ENCODE results near the gene MYLK2.

The MYLK2 gene

DNA sequence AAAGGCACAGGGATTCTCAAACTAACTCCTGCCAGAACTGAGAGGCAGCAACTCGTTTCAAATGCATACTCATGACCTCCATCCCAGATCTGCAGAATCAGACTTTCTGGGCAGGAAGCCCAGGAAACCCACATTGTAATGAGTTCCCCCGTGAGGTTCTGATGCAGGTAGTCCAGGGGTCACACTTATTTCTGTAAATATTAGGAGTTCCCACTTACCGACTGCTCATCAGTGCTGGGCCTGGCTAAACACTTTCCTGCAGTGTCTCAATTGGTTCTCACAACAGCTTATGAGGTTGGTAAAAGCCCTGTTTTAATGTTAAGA lies 39.6 kb downstream of the MYLK2 start:
- no peak for DNase-seq

DNA sequence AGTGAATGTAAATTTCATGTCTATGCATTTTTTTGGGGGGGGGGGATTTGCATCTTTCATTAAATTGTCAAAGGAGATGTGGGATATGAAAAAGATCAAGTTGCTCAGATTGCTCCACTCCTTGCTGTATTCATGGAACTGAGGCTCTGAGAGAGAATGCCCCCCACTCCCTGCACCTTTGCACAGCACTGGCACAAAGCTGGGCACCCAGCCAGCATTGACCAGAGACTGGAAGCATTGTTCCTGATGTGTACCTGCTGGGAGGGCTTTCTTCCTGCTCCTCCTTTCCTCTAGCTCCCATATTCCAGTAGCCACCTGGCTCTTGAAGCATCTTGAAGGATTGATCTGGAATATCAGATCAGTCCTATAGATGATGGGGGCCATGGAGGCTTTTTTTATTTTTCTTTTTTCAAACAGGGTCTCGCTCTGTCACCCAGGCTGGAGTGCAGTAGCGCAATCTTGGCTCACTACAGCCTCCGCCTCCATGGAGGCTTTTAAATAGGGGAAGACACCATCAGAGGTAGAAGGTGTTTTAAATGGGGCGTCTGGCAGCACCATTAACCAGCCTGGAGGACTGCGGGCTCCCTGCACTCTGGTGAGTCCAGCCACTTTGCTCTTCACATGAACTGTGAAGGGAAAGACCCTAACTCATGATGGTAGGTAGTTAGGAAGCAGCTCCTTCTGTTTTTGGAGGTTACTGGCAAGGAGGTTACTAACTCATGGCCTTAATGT lies 40.3 kb downstream of the MYLK2 start:
- DNase-seq, result no peak

DNA sequence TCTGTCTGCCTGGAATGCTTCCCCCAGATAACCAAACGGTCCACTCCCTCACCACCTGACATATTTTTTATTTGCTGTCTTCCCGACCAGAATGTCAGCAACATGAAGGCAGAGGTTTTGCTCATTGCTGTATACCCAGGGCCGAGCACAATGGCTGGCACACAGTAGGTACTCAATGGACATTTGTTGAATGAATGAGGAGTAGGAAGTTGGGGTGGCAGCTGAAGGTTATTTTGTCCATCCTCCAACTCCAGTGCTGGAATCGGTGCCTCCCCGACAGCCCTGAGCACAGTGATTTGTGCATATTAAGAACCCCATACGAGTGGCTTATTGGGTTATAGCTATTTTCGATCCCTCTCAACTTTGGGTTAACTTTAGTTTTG lies 40.8 kb downstream of the MYLK2 start:
- DNase-seq, result no peak

DNA sequence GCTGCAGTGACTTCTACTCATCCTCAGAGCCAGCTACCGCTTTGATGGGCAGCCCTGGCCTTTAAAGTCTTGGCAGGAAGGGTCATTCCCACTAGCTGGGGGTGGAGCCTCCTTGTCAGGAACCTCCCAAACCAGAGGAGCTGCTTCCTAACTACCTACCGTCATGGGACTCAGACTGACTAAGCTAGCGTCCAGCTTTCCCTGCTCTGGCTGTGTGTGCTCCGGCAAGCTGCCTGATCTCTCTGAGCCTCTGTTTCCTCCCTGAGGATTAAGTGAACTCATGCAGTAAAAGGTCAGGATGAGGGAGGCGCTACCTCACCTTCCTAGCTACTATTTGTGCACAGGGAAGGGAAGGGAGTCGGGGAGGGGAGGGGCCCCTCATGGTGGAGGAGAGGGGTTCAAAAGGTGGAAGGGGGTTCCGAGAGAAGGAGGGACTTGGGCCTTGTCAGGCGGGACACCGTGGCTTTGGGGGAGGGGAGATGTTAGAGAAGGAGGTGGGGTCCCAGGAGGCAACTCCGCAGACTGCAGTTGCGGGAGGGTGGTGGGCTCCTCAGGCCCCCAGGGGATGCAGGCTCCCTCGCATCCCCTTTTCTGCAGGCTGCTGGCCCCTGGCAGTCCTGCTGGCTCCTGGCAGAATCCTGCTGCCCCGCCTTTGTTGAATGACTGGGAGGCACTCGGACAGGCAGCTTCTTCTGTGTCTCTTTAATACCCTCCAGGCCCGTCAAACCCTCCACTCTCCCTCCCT lies 41.4 kb downstream of the MYLK2 start:
- no peak for DNase-seq

DNA sequence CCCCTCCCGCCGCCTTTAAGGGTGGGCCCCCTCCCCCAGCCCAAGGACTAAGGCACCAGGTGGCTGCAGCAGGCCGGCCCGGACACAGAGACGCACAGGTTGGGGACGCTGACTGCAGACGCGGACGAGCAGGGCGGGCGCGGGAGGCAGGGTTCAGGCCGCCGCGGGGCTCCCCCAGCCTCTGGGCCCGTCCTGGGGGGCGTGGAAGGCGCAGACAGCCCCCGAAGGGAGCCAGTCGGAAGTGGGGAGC lies 41.9 kb downstream of the MYLK2 start:
- no peak for DNase-seq

DNA sequence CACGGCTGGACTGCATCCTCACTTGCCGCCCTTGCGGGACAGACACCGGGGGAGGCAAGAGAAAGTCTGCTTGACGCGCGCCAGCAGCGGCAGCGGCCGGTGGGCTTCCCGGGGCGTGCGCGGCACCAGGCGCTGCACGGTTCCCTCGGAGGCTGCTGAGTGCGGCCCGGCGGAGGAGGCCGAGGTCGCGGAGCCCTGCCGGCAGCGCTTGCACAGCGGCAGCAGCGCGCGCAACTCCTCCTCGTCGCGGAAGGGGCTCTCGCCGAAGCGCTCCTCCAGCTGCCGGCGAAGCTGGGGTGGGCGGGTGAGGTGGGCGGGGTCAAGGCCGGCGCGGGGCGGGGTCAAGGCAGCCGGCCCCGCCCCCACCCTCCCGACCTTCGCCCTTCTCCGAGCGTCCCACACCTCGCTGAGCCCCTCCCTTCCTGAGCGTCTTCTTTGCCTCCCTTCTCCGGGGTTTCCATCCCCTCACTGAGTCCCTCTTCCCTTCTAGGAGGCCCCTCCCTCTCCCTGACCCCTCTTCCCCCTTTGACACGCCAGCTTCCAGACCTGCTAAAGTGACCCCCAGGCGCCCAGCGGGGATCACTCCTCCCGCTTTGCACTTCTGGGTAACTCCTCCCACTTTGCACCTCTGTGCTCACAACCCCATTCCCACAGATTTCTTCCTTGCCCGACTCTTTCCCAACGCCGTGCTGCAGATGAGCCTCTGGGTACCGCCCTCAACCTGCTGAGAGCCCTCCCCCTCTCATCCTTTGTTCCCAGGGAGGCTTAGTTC lies 42.4 kb downstream of the MYLK2 start:
- peak; percentile 61 for DNase-seq

DNA sequence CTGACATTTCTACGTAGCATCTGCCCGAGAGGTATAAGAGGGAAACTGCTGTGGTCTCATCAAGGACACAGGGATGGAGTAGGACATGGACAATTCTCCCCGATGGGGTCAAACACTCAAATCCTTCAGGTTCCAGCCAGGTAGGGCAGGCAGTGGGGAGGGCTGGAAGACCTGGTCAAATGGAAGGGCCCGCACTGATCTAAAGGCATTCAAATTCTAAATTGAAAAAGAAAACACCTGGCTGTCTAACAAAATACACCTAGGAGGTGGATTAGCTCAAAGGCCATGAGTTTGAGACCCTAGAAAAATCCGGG lies 43.0 kb downstream of the MYLK2 start:
- DNase-seq, result no peak

DNA sequence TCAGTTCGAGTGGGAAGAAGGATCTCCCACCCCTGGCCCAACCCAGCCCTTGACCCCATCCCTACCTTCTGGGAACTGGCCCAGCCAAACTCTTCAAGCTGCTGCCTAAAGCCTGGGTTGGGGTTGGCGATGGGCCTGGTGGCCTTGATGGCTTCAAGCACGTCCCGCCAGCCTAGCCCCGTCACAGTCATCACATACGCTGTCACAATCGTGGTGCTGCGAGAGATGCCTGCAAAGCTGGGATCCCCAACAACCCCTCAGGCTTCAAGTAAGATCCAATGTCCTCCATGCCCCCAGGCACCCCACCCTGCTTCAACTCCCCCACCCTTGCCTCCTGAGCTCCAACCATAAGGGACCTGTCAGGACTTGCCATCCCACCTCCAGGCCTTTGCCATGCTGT lies 43.4 kb downstream of the MYLK2 start:
- no peak for DNase-seq

DNA sequence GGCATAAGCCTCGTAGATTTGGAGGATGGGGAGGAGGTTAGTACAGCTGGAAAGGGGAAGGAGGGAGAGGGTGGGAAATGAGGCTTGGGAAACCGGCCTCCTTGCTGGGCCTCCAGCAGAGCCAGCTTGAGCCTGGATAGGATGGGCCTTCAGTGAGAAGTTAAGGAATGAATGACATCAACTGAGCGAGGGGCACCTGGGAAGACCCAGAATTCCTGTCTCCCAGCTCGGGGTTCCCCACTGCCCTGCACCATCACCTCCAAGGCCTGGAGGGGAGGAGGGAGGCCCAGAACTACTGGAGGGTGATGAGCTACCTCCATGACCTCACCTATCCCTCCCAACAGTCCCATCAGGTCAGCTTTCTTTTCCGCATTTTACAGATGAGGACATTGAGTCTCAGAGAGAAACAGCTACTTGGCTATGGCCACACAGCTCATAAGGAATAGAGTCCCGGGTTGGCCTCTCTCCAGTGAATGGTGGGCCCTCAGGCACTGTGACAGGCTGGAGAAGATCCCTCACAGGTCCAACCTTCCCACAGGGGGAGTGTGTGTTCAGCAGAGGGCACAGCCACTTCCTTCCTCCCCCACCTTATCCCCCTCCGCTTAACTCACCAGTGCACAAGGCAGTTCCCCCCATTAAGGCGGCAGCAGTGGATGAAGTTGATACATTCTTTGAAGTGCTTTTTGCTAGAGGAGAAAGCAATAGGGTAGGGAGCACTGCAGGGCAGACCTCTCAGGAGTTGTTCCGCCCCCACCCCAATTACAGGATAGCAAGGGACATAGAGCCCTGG lies 44.3 kb downstream of the MYLK2 start:
- DNase-seq, result no peak

DNA sequence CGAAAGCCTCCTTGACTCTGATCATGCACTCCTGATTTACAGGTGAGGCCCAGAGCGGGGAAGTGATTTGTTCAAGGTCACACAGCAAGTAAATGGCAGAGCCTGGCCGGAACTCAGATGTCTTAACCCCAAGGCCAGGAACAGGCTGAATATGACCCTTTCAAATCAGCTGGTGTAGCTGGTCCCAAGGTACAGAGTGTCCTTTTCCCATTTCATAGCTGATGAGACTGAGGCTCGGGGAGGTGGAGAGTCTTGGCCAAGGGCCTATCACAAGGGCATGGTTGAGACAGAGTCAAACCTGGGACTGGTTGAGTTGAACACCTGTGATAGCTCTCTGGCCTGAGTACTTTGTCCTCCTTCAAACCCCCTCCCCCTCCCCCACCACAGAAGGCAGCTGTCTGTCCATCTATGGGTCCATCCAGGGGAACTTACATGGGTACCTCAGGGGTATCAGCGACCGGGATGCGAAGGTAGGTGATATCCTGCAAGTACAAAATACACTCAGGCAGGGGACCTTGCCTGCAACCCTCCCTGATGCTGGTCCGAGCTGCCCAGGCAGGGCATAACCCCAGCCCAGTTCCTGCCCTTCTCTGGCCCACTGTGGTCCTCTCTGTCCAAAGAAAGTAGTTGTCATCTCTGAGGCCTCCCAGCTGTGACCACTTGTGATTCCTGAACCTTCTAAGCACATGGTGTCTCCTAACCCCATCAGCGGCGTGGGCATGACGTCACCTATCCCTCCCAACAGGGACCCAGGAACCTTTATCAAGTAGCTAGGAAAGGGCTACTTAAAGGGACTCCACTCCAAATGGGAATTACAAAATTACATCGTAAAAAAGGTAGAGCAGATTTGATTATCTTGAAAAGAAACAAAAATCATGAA lies 45.6 kb downstream of the MYLK2 start:
- DNase-seq, result no peak

DNA sequence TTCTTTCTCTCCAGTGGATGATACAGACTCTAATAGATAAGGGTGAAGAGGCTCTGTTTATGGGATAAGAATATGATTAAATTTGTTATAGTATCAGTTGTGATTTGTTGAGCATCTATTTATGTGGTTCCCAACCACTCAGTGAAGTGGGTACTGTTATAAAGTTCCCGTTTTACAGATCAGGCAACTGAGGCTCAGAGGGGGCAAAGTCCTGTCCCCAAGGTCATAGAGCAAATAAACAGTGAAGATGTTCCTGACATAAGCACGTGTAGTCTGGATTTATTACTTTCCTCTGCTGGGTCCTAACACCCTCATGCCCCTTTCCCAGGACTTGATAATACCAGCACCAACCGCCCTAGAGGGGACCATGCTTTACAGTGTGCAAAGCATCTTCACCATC lies 47.1 kb downstream of the MYLK2 start:
- no peak for DNase-seq

DNA sequence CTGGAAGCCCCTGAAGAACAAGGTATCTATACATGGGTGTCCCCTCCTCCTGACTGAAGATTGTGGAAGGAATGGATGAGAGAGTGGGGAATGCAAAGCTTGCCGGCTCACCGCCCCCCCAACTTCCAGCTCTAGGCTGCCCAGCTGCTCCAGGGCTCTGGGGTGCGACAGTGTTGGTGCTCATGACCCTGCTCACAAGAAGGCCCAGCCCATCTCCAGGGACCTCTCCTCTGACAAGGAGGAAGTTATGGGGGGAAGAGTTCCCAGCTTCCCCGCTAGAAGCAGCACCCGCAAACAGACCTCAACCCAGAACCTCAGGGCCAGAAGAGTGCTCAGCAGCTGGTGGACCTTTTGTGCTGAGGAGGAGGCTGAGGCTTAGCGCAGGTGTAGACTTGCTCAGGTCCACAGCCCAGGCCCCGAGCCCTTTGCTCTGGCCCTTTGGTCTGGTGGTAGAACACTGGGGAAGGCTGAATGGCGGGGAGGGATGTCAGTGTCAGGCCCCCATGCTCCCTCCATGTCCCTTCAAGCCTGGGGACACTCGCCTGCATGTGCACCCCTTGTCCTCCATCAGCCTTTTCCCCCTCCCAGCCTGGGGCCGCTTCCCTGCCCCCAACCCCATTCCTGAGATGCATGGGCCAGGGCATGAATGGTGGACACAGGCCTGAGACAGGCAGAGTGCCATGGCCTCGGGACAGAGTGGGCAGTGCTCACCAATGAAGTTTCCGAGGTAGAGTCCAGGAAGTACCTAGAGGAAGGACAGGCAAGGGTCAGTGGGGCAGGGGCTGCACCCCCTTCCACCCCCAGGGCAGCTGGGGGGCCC lies 49.9 kb downstream of the MYLK2 start:
- DNase-seq, result no peak

DNA sequence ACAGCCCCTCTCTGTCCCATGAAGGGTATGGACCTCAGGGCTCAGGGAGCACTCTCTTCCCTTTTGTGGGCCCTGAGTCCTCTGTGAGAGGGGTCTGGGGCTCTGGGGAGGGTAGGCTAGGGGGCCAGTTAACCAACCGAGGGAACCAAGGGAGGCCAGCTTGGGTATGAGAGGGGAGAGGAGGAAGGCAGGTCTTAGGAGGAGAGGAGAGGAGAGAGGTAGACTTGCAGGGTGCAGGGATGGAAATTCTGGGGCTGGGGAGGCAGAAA lies 50.5 kb downstream of the MYLK2 start:
- no peak for DNase-seq

DNA sequence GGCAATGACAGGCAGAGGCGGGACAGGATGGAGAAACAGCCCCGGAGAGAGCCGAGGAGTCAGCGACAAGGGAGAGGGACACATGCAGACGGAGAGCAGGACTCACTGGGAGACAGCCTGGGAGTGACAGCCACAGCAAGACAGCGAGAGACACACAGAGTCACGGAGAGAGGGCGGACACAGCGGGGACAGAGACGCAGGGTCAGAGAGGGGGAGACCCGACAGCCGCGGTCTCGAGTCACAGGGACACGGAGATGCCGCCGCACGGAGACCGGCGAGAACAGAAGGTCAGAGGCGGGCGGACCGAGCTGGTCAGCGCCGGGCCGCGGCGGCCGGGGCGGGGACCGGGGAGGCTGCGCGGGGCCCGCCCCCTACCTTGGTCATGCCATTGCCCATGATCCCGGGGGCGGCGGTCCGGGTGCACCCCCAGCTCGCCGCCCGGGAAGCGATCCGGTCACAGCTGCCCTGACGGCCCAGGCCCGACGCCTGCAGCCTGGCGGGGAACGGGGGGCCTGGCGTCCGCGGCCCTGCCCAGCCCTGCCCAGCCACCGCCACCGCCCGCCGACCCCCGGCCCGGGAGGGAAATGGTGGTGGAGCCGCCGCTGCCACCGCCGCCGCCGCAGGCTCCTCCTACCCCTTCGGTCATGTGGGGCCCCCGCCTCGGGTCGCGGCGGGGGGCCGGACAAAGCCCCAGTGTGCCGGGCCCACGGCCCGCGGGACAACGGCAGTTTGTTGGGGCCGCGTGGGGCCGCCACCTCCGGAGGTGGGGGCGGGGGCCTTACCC lies 51.0 kb downstream of the MYLK2 start, which contains the start of the genes DUSP15 and TTLL9:
Gene DUSP15 (minus strand): TSS at position 586 of the 784 bp plus-strand sequence. CDS start 190 bp downstream, at position 396.
Gene TTLL9 (plus strand): TSS at position 693 of the 784 bp plus-strand sequence. CDS start 493 bp downstream, outside the sequence.
- no peak for DNase-seq

DNA sequence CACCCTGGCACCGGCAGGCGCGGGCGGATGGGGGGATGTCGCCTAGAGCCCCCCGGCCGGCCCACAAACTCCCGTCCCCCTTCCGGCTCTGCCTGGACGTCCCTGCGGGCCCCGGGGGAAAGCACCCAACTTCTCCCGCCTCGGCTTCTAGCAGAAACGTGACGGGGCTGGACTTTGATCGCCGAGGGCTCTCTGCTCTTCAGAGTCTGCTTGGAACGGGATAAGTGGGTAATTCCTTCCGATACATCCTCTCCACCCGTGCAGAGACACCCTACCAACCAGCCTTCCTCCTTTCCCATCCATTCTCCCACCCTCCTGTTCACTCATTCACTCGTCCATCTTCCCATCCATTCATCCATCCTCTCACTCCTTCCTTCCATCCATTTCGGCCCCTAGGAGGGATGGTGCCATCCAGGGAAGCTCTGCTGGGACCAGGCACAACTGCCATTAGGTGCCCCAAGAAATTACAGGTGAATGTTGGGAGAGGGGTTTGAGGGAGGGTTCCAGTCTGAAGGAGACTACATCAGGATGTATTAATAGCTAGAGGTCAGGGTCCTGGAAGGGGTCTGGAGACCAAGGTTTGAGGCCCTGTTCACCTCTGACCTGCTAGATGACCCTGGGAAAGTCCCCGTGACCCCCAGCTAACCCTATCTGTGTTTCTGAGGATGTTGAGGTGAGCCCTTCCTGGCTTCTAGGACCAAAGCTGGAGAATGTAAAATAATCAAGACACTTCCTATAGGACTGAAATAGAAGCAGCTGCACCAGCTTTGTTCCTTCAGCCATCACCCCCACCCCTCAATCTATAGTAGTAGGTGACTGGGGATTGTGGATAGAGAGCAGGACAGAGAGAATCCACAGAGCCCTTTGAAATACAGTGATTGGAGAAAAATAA lies 51.8 kb downstream of the MYLK2 start:
- no peak for DNase-seq

DNA sequence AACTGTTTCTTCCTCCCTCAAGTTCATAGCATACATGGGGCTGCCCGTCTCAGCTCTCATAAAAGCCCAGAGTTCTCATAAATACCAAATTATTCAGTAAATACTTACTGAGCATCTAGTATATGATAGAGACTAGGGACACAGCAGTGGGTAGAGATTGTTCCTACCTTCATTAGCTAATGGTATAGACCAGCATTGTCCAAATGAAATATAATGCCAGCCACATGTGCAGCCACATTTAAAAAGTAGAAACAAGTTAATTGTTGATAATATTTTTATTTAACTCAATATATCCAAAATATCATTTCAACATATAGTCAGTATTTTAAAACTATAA lies 52.4 kb downstream of the MYLK2 start:
- no peak for DNase-seq

DNA sequence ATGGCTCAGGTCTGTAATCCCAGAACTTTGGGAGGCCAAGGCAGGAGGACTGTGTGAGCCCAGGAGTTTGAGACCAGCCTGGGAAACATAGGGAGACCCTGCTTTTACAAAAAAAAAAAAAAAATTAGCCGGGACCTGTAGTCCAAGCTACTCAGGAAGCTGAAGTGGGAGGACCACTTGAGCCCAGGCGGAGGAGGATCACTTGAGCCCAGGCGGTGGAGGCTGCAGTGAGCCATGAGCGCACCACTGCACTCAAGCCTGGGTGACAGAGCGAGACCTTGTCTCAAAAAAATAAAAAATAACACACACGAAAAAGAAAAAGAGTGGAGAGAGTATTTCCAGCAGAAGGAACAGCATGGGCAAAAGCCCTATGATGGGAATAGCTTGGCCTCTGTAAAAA lies 53.2 kb downstream of the MYLK2 start:
- no peak for DNase-seq

DNA sequence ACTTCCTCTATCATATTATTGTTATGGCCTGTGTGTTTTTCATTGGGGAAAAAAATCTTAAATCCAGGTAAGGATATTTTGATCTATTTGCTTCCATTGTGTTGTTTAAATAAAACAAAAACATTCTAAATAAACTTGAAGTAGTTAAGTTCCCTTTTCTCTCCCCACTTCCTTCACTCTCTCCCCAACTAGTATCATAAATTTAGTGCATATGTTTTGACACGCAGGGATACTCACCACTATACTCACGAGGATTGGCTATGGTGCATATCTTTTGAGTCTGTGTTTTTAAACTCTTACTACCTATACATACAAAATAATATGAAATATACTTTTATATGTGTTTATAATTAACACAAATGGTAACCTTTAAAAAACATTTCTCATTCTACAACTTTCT lies 56.5 kb downstream of the MYLK2 start:
- no peak for DNase-seq

DNA sequence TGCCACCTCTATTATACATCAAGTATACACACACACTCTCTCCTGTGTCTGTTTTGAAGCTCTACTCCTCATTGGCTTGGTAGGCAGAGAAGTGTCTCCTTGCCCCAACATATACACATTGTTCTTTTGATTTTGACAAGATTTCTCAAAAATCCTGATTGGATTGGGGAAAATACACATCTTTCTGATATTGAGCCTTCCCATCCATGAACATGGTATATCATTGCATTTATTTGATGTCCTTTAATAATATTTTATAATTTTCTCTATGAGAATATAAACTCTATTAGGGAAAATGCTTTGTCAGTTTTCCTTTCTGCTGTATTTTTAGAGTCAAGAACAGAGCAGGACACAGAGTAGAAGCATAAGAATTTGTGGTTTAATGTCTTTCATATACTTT lies 58.5 kb downstream of the MYLK2 start:
- no peak for DNase-seq

Measured in NCI-H748 treated with DMSO at 0.1 percent for 48 hours (cell line).